Mesothelial cell of epicardium (in vitro differentiated cells): ENCODE results near the gene GNG4. TPM values are rescaled to one million over a fixed set of nuclear protein-coding genes. Genes with fewer than 3 reads are reported as not detected.
"Not testable (repeated sequence)": the region's sequence is repeated elsewhere in the genome, so short reads cannot be mapped to it uniquely, and the experiment has no call there.

Experiments used
- DNase-seq, 2 experiments: peaks; one replicate each; pipeline ENCODE4 v3.0.0; 2021; ENCODE audit warnings: low spot score in 2 of 2; ENCODE audit not compliant: unreplicated experiment in 2 of 2
- H3K27ac Mint-ChIP-seq: 2 replicates; pipeline ENCODE4 v1.8.0; 2021; ENCODE audit warnings: mixed read lengths
- H3K27me3 Mint-ChIP-seq: 2 replicates; pipeline ENCODE4 v1.8.0; 2021; ENCODE audit warnings: low read depth, mixed read lengths
- H3K36me3 Mint-ChIP-seq: 2 replicates; pipeline ENCODE4 v1.8.0; 2021; ENCODE audit warnings: mixed read lengths
- H3K4me1 Mint-ChIP-seq: 2 replicates; pipeline ENCODE4 v1.8.0; 2021; ENCODE audit warnings: mixed read lengths
- H3K4me3 Mint-ChIP-seq: 2 replicates; pipeline ENCODE4 v1.8.0; 2021; ENCODE audit warnings: mild to moderate bottlenecking, moderate library complexity, mixed read lengths
- H3K9me3 Mint-ChIP-seq: 2 replicates; pipeline ENCODE4 v1.8.0; 2021; ENCODE audit warnings: mixed read lengths
- CTCF ChIP-seq: fragments of 200-600 bp; sonication (generic); IDR thresholded peaks from one replicate; pipeline ENCODE4 v1.5.0; 2021; ENCODE audit warnings: antibody characterized with exemption; ENCODE audit not compliant: unreplicated experiment
- total RNA-seq: library from RNA; stranded (reverse); gene quantifications from 3 replicates; pipeline ENCODE4 v1.2.1, GENCODE V29; 2021

Gene GNG4
- total RNA-seq, 1 donor from 2014 or later: 2.9 TPM

GRCh38 chr1:235607284-235607683 is 42.3 kb downstream of the GNG4 start:
- H3K4me1 Mint-ChIP-seq: no peaks in the 10 kb centered on the region
- TF ChIP-seq CTCF: no peak
- H3K27me3 Mint-ChIP-seq: no peaks in the 10 kb centered on the region
- H3K4me3 Mint-ChIP-seq: no peak overlapping the region
- no peaks in the 10 kb centered on the region for H3K9me3 Mint-ChIP-seq
- H3K36me3 Mint-ChIP-seq: no peaks in the 10 kb centered on the region
- DNase-seq: no peak
- no peak overlapping the region for H3K27ac Mint-ChIP-seq

DNA sequence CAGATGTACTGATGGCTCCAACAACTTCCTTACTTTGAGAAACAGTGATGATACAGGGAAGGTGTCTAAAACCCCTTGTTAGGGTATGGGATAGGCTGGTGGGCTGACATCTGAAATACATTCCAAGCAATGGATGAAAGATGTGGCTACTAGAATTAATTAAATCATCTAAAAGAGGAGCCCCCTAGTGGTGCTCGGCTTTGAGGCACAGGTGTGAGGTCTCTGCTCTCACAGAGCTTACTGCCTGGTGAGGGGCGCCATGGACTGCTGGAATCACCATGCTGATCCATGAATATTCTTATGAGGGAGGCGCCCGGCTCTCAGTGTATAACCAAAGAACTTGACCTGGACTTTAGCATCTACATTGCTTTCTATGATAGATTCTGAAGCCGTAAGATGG is 48.5 kb downstream of the GNG4 start:
- no peaks in the 10 kb centered on the region for H3K36me3 Mint-ChIP-seq
- no peak for DNase-seq
- H3K4me1 Mint-ChIP-seq: no peaks in the 10 kb centered on the region
- H3K27me3 Mint-ChIP-seq: no peaks in the 10 kb centered on the region
- no peak for TF ChIP-seq CTCF
- H3K9me3 Mint-ChIP-seq: no peaks in the 10 kb centered on the region
- no peak overlapping the region for H3K27ac Mint-ChIP-seq
- no peak overlapping the region for H3K4me3 Mint-ChIP-seq

GRCh38 chr1:235599536-235599935 is 50.0 kb downstream of the GNG4 start:
- Mint-ChIP-seq H3K36me3 (no peaks in the 10 kb centered on the region), H3K27me3 (no peaks in the 10 kb centered on the region), H3K27ac (no peak overlapping the region), H3K4me1 (no peaks in the 10 kb centered on the region), H3K4me3 (no peak overlapping the region), H3K9me3 (no peaks in the 10 kb centered on the region)
- no peak for TF ChIP-seq CTCF
- no peak for DNase-seq

DNA sequence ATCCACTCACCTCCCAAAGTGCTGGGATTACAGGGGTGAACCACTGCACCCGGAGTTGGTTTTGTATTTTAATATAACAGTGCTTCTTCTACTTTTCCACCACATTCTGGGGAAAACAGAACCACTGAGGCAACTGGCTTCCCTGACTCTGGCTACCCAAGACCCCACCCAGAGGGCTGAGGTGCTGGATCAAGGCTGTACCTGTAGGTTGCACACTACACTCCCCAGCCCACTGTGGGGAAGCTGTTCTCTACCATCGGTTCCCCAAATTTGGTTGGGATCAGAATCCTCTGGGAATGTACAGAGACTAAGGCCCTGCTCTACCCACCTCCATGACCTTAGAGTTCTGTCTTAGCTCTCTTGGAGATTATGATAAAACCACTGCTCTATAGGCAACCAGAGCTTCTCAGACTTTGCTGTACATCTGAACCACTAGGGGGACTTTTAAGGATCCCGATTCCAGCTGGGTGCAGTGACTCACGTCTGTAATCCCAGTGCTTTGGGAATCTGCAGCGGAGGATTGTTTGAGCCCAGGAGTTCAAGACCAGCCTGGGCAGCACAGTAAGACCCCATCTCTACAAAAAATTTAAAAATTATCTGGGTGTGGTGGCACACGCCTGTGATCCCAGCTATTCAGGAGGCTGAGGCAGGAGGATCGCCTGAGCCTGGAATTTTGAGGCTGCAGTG is 51.6 kb downstream of the GNG4 start:
- no peaks in the 10 kb centered on the region for H3K4me1 Mint-ChIP-seq
- TF ChIP-seq CTCF: no peak
- no peaks in the 10 kb centered on the region for H3K36me3 Mint-ChIP-seq
- H3K27me3 Mint-ChIP-seq: no peaks in the 10 kb centered on the region
- no peak overlapping the region for H3K27ac Mint-ChIP-seq
- DNase-seq: no peak
- H3K9me3 Mint-ChIP-seq: no peaks in the 10 kb centered on the region
- no peak overlapping the region for H3K4me3 Mint-ChIP-seq

GRCh38 chr1:235595079-235595478 is 54.5 kb downstream of the GNG4 start:
- H3K4me3 Mint-ChIP-seq: no peak overlapping the region
- no peak overlapping the region for H3K27ac Mint-ChIP-seq
- H3K36me3 Mint-ChIP-seq: no peaks in the 10 kb centered on the region
- TF ChIP-seq CTCF: no peak
- no peak for DNase-seq
- H3K27me3 Mint-ChIP-seq: no peaks in the 10 kb centered on the region
- no peaks in the 10 kb centered on the region for H3K4me1 Mint-ChIP-seq
- H3K9me3 Mint-ChIP-seq: no peaks in the 10 kb centered on the region

GRCh38 chr1:235594281-235594895 is 55.2 kb downstream of the GNG4 start:
- not testable (repeated sequence) for H3K27ac Mint-ChIP-seq, H3K9me3 Mint-ChIP-seq, H3K4me3 Mint-ChIP-seq, H3K27me3 Mint-ChIP-seq, DNase-seq, H3K36me3 Mint-ChIP-seq, H3K4me1 Mint-ChIP-seq
